HS-5 (cell line): Measurements from ENCODE around the gene MYH9.

Experiments
- DNase-seq: peaks from one replicate; pipeline ENCODE4 v3.0.0-alpha.2; 2012; ENCODE audit warnings: low read depth

MYH9 gene

DNA sequence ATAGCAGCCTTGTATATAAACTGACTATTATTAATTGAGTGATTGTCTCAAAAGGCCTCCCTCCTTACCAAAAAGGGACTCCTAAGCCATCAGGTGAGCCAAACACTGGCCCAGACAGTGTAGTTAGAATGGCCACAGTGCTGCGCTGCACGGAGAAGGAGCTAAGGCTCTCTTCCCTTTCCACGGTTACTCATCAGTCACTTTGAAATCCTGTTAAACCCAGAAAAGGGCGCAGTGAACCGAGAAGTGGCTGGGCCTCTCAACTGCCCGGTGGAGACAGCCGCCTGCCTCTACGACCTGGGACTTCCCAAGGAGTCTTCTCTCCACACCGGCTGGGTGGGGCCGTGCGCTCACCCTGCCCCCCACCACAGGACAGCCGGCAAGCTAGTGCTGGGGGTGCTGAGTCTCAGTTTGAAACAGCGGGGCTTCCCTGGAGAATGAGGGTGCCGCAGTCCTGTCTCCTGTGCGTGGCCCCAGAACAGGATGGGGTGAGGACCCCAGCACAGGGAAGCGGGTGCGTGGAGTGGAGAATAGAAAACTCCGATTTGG, 1.3 kb downstream of the MYH9 start:
- DNase-seq: no peak

DNA sequence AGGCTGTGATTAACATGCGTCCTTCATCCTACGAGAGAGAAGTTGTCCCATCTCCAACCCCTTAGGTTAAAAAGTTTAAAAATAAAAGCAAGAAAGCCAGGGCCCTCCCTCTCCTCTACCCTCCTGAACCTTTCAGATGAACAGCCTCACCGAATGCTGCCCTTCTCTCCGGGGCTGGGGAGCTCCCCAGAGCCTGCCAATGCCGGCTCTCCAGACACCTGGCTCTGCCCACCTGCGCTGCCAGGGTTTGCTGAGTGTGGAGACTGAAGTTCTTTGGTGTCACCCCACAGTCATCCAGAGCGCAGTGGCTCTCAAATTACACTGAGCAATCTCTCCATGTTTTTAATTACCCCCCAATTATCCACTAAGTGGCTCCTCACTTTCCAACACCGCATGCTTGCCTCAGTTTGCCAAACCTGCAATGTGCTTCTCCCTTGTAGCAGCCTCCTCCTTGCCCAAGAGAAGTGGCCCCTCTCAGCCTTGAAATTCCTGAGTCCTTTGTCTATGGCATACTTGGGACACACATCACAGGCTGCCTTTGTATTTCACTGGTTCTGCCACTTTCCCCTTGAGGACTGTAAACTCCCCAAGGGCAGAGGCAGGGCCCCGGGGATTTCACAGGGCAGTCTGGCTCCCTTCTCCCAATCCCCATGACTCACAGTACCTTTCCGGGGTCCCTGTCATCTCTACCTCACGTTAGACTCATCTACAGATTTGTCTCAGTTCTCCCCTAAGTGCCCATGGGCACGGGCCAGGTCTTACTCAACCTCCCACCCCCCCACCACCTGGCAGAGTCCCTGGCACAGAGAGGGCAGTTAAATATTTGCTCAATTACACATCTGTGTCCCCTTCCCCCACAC, 2.0 kb downstream of the MYH9 start:
- DNase-seq: no peak

DNA sequence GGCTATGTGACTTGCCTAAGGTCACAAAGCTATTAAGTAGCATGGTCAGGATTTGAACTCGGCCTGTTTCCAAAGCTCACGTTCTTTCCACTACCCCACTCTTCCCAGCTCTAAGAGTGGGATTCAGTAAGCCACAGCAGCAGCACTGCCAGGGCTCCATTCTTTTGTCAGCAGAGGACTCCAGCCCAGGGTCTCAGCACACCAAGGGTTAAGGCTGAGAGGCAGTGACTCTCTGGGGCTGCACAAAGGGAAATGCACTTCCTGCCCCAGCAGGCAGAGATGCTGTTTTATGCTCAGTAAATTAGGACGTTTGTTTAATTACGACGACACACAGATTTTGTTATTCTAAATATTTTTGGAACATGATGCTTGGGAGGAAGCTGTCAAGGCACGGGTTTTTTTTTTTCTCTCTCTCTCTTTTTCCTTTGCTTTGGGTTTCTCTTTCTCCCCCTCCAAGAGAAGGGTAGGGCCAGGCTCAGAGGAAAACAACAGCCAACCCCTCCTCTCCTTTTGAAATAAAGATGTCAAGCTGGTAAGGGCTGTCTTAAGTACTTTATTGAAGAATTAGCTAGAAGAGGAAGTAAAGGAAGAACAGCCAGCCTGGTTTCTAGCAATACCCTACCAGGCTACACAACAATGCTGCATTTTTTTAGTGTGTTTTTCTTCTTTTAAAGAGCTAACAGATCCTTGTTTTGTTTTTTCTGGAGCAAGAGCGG, 2.8 kb downstream of the MYH9 start:
- DNase-seq: no peak

DNA sequence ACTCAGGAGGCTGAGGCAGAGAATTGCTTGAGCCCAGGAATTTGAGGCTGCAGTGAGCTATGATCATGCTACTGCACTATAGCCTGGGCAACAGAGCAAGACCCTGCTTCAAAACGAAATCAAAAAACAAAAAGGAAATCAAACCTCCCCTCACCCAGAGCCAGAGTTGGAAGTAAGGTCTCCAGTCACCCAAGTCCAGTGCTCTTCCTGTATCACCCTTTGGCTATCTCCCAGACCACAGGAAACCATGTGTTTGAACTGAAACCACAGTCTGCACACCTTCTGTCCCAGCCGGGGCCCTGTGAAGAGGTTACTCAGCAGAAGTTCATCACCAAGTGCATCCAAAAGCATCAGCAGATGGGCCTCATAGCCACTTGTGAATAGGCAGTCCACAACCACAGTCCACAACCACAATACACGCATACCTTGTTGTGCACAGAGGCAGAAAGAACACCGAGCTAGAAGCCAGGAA, 4.6 kb downstream of the MYH9 start:
- DNase-seq: no peak

DNA sequence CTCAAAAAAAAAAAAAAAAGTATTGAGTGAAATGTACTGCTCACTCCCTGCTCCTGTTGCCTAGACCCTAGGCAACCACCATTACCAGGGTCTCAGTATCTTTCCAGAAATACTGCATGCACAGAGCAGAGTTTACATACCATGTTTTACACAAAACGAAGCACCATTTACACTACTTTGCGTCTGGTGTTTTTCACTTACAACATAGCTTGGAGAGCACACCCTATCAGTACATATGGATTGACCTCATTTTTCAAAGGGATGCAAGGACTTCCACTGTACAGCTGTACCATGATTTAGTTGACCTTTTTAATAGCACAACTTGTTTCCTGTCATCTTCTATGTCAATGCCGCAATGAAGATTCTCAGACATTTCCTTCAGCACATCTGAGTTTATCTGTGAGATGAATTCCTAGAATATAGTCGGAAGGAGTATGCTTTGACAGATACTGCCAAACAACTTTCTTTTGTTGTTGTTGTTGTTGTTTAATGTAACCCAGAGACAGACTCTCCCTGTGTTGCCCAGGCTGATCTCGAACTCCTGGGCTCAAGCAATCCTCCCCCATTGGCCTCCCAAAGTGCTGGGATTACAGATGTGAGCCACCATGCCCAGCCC, 6.1 kb downstream of the MYH9 start:
- no peak for DNase-seq

DNA sequence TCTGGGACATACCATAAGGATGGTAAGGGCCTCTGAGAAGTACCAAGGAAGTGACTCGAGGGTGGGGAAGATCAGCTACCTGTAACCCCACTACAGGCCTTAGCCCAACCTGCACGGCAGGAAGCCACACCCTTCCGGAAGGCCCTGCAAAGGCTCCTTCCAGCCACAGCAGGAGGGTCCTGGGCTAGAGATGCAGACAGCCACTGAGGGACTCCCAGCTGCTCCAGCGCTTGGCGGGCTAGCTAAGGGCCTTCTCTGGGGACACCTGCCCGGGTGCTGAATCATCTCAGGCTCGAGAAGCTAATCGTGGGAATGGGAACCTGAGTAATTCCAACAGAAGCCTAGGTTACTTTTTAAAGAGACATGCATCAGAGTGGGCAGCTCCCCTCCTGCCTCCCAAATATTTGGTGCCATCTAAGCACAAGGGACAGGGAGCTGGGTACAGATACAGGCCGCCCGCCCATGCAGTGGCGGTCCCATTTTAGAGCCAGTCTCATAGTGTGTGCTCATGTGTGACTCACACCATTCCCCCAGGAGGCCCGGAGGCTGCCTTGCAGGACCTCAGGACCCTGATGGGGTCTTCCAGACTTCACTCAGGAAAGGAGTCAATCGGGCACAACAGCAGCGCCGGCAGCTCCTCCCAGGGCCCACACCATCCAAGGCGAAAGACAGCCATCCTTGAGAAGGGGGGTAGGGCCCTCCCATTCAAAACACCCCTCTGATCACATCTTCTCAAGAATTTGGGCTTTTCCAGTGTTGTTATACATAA, 8.0 kb downstream of the MYH9 start:
- DNase-seq: no peak

DNA sequence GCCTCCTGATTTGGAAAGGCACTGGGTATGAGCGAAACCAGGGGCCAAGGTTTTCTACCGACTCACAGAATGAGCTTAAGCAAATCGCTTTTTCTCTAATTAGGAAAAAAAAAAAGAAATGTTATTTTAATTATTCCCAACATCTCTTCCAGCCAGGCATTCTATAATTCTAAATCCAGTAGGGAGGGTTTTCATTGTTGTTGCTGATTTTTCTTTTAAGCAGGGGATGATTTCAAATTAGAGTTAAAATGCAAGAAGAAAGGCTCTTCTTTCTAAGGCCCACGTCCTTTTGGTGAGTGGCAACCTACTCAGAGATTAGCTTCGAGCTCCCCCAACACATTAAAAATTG, 8.9 kb downstream of the MYH9 start:
- no peak for DNase-seq

DNA sequence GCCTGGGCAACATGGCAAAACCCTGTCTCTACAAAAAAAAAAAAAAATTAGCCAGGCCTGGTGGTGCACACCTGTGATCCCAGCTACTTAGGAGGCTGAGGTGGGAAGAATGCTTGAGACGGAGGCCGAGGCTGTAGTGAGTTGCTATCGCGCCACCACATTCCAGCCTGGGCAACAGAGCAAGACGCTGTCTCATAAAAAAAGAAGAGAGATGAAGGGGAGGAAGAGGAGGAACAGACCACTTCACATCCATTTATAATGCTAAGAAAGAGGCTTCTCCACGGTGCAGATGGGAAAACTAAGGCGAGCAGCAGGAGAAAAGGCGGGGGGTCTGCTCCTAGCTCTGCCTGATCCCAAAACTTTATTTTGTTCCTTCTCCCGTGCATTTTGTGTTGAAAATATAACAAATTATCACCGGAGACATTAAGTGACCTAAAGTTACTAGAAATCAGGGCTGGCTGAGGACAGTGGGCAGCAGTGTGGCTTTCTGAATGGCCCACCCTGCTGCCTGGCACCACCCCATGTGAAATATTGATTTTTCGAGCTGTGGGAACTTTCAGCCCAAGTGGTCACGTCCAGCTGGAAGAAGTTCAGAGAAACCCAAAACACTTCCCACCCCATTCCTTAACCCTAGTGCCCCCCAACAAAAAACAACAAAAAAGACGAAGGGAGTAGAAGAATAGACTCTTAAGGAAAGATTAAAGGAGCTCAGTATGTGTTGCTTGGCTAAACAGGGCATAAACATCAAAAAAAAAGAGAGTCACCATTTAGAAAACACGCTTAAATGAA, 9.5 kb downstream of the MYH9 start:
- no peak for DNase-seq

DNA sequence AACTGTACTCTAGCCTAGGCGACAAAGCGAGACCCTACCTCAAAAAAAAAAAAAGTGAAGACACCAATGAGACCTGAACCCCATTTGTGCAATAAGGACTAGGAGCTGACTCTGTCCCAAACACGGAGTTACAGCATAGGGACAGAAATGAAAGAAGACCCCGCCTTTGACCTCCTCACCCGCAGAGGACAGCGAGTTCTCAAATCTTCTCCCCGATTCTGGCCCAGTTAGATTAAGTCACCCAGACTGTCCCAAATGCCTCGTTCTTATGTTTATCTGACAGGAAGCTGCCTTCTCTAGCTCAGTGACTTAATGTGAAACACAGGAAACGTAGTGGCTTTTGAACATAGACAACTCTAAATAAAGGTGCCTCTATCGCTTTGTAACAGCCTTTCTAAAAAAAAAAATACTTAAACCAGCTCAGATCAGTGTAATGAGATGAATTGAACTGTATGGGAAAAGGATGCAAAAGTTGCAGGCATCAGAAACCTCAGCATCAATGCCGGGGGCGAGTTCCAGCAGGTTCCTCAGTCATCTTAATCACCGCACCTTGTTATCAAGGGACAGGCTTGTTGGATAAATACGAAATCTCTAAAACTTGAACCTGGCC, 10.6 kb downstream of the MYH9 start:
- DNase-seq: no peak

DNA sequence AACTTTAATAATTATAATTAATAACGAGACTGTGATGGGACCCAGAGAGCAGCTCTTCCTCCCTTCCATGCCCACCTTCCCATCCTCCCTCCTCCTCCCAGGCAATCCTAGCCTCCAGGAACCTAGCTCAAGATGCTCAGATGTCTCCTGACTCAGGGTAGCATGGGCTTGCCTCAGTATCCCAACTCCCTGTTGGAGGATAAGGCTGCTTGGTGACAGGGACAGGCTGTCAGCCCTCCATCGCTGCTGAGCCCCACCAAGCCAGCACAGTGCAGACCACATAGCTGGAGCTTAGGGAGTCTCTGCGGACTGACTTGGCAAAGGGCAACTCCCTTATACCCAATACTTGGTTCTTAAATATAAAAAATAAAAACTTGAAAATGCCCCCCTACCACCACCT, 11.5 kb downstream of the MYH9 start:
- no peak for DNase-seq

DNA sequence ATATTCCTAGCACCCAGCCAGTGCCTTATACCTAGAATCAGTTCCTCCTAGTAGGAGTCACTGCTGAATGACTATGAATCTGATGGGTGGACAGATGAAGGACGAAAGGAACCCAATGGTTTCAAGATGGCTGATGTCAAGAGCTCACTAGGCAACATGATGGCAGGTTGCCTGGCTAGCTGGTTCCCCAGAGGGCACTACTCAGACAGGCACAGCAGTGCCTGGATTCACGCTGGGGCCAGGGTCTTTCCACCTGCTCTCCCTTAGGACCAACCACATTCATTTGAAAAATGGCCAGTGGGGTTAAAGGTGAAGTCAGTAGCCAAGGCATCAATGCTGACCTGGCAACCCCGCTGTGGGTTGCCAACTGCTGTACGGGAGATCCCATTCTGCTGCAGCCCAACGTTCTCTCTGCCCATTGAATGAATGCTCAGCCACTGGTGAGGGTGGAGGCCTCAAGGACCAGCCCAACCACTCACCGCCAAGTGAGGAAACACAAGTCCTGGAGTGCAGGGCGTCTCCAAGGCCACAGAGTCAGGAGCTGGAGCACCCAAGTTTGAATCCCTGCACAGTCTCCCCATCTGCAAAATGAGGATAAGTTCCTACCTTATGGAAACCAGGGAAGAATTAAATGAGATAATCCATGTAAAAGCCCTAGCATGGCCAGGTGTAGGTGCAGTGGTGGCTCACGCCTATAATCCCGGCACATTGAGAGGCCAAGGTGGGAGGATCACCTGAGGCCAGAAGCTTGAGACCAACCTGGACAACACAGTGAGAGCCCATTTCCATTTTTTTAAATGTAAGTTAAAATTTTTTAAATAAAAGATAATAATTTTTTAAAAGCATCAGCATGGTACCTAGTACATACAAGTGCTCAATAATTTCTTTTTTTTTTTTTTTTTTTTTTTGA, 12.4 kb downstream of the MYH9 start:
- no peak for DNase-seq

DNA sequence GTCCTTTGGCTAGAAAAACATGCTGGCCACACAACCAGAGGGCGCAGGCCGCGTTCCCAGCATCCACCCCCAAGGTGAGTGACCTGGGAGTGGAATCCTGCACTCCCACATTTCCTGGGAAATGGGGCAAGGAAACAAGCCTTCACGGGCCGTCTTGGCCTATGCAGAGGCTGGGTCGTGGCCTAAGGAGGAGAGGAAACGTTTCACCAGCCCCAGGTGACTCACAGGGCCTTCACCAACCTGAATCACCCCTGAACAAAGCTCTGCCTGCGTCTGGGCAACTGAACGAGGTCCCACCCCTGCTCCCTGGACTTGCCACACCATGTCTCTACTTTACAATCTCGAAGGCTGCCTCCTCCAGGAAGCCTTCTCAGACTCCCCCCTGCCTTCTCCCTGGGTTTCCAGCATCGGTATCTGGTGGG, 13.2 kb downstream of the MYH9 start:
- peak; percentile 80 for DNase-seq

DNA sequence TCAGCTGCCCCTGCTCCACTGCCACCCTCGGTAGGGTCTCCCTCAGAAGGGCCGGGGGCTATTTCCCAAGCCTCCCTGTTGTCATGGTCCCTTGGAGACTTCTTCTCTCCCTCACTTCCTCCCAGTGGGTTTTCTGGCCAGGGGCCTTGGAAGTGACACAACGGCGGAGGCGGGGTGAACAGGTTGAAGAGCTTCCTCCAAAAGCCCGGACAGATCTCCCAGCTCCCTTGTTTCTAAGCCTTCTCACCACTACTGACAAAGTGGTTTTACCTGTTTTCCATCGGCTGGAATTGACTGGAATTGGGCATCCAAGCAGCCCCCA, 14.5 kb downstream of the MYH9 start:
- no peak for DNase-seq

DNA sequence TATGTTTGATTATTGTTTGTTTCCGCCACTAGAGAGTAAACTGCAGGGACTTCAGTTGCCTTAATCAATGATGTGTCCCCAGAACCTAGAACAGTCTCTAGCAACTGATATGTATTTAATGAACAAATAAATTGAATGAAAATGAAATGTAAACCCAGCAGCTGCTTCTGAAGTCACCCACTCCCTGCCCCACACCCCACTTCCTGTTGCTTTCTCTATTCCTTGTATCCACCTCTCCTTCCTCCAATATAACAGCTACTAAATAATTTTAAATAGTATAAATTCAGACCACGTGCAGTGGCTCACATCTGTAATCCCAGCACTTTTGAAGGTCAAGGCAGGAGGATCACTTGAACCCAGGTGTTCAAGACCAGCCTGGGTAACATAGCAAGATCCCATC, 15.8 kb downstream of the MYH9 start:
- DNase-seq: no peak

DNA sequence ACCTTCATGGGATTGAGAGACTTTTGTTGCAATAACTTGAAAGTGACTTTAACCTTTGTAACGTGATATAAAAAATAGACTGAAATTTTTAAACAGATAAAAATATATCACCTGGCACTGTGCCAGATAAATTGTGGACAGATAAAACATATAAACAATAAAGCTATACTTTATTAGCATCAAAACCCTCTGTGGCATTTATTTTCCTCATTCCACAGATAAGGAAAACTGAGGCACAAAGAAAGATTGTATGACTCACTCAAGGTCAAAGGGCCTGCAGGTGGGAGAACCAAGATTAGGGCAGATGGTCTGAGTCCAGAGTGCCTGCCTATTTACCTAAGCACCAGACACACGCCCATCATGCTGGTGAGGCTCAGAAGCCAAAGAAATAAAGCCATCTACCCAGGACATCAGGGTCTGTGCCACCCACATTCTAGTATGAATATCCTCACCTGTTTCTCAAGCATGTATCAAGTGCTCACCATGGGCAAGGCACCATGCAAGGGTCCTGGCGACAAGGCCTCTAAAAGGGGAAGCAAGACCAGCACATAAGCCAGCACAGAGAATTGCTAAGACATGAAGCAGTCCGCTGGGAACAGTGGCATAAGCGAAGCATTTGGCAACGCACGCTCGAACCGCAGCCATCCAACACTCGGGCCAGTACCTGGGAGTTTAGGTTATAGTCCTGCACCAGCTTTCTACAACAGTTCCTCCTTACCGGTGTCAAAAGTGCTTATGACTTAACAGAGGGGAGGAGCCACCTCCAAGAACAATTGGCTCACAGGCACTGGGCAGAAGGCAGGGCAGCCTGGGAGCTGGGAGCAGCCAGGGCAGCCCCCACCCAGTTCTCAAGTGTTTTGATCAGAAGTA, 17.6 kb downstream of the MYH9 start:
- no peak for DNase-seq

DNA sequence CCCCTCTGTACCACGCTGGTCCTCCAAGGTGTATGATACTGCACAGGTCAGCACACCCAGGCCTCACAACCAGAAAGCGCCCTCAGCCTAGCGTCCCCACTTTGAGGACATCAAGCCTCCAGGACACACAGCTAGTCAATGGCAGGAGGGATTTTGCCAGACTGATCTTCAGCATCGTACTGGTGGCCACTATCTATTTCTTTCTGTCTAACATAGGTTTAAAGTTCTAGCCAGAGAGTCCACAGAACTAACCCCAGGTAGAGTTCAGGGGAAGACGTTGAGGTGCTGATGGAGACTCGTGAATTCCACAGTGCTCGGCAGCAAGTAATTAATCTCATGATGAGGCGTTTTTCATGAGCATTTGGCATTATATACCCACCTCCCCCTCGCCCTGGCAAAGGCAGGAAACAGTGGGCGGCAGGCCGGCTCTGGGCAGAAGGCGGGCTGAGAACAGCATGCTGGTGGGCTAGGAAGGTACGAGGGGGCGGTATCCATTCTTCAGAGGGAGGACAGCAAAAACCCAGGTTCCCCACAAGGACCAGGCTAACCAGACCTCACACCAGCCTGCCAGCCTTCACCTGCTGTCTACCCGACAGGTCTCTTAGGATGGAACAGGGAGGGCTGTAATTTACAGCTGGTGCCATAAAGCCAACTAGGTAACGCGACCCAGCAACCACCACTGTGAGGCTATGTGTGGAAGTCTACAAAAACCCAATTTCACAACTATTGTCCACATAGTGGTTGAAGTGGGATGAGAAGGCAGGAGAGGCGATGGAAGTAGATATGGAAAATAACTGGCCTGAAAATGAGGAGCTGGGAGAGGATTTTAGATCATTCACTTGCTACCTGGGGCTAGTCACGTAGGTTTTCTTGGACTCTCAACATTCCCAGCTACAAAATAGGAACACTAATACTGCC, 18.5 kb downstream of the MYH9 start:
- no peak for DNase-seq

DNA sequence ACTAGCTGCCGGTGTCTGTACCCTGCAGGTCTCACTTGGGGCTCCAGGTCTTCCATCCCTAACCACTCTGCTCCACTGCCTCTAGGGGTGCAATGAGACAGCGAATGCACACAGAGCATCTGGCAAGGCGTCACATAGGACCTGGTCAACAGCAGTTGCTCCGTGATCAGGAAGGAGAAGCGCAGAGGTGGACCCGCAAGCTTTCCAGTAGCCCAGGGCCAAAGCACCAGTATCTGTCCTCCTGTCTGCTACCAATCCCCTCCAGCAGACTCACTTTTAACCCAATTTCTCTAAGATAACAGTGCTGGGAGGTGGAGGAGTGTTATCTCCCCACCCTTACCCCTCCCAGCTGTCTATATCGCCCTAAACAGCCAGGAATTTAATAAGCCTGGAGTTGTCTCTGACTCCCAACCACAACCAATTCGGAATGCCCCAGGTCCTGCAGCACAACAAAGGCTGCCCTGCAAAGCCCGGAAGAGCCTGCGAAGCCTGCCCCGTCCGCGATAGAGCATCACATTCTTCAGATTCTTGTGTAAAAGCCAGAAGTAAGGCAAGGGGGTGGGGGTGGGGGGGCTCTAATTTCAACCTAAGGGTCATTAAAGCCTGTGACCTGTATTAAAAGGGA, 19.3 kb downstream of the MYH9 start:
- DNase-seq: peak; percentile 75
